Measurements from ENCODE around the gene MACROD2. TPM values are rescaled to one million over a fixed set of nuclear protein-coding genes. Genes with fewer than 3 reads are reported as not detected.

MACROD2 gene
- total and polyA plus RNA-seq, 2 of the 4 experiments (the other 2 are of a cell fraction), result not detected

GRCh38 chr20:14235355-14235754 is 240.0 kb downstream of the MACROD2 start:
- H3K9me1 ChIP-seq (ENCODE audit: insufficient read depth, low read length), result no peaks in the 10 kb centered on the region
- H3K27ac ChIP-seq (ENCODE audit: insufficient read depth, low read length), result no peak overlapping the region
- no peak overlapping the region for H3K4ac ChIP-seq (ENCODE audit: low read depth, low read length)
- H3K56ac ChIP-seq (ENCODE audit: extremely low read depth, insufficient read depth, low read length), result no peak overlapping the region
- no peak overlapping the region for H3K14ac ChIP-seq (replicated peaks; ENCODE audit: low read depth, low read length)
- no peaks in the 10 kb centered on the region for H3K27me3 ChIP-seq (ENCODE audit: control insufficient read depth, insufficient read depth, low read length)
- no peak overlapping the region for H4K8ac ChIP-seq (ENCODE audit: low read depth in 2 of 2, low read length in 2 of 2)
- no peak overlapping the region for H4K5ac ChIP-seq (ENCODE audit: low read depth, low read length)
- H3K36me3 ChIP-seq (ENCODE audit: control insufficient read depth, insufficient read depth, low read length), result no peaks in the 10 kb centered on the region
- no peak overlapping the region for H2BK15ac ChIP-seq (ENCODE audit: low read depth, low read length)
- no peak overlapping the region for H3K23ac ChIP-seq (ENCODE audit: low read depth, low read length)
- H4K20me1 ChIP-seq (ENCODE audit: insufficient read depth, low read length), result no peaks in the 10 kb centered on the region
- no peaks in the 10 kb centered on the region for H3K4me1 ChIP-seq (ENCODE audit: control insufficient read depth, insufficient read depth, low read length)
- H3K4me3 ChIP-seq (ENCODE audit: insufficient read depth, low read depth, low read length), result no peak overlapping the region
- DNase-seq (peak; percentile 84), ATAC-seq (ENCODE audit: low read depth) (peak; percentile 35; the same call in 1 of the 2 replicates)
- no peak overlapping the region for H2AK9ac ChIP-seq (replicated peaks; ENCODE audit: low read depth, low read length, poor library complexity)
- dilution Hi-C loops (cut with HindIII; ENCODE audit: low sequenced_read_pairs, unreplicated experiment), result no loop called here
- no peaks in the 10 kb centered on the region for H3K9me3 ChIP-seq (ENCODE audit: control insufficient read depth, insufficient read depth, low read length)
- H2BK5ac ChIP-seq (ENCODE audit: low read depth, low read length, poor library complexity, severe bottlenecking), result peak overlapping the region; percentile 8
- no peak overlapping the region for H4K91ac ChIP-seq (ENCODE audit: insufficient read depth, low read depth, low read length)
- H3K79me1 ChIP-seq (ENCODE audit: low read depth in 1 of 2, low read length in 2 of 2), result no peaks in the 10 kb centered on the region
- H2BK20ac ChIP-seq (ENCODE audit: low read depth, low read length), result no peak overlapping the region
- intact Hi-C loops (cut with micrococcal nuclease), result no loop called here
- no peak overlapping the region for H2AK5ac ChIP-seq (ENCODE audit: low read depth, low read length)
- H2AFZ ChIP-seq (replicated peaks; ENCODE audit: low read length, poor library complexity), result no peak overlapping the region
- no TSS peak for BruUV-seq (replicated peaks)
- no peak overlapping the region for H2BK120ac ChIP-seq (ENCODE audit: low read depth, low read length)
- H3K9ac ChIP-seq (ENCODE audit: low read depth, low read length), result no peak overlapping the region
- H3K18ac ChIP-seq (ENCODE audit: low read depth, low read length), result no peak overlapping the region
- TF ChIP-seq RAD21 (IDR thresholded peaks at IDR 0.05; ENCODE audit: low read length), result no peak
- no peak for TF ChIP-seq CTCF (conservative IDR thresholded peaks at IDR 0.05; ENCODE audit: low read depth, low read length)
- peak; percentile 69; the same call in 1 of the 2 replicates for TF ChIP-seq CEBPB (IDR thresholded peaks at IDR 0.05; ENCODE audit: low read depth, low read length)
- ChIA-PET POLR2A (ENCODE audit: unreplicated experiment) (no interaction called here), CTCF (no interaction called here)
- in situ Hi-C loops (cut with MboI; ENCODE audit: low sequenced_read_pairs), result no loop called here
- WGBS, 2 experiments (ENCODE audit: extremely low coverage in 2 of 2, insufficient read length in 1 of 2), result no CpG with 5 or more reads among the region's 2 CpGs
- H3K4me2 ChIP-seq (ENCODE audit: low read depth, low read length), result peak overlapping the region; percentile 70; the same call in 1 of the 2 replicates

All from IMR-90 (cell line).